Kidney (tissue), 14 donors: ENCODE results near the gene RNF208. TPM values are rescaled to one million over a fixed set of nuclear protein-coding genes. Genes with fewer than 3 reads are reported as not detected.

ENCODE experiments used
- DNase-seq, 5 donors: peaks; one replicate each; pipeline ENCODE4 v3.0.0-alpha.2; 2013 to 2020
- FAIRE-seq: peaks from 2 replicates; lab custom pipeline; 2012; peaks lifted over from hg19 to GRCh38; lab: Jason Lieb, UNC
- H3K27ac ChIP-seq, 2 donors: one replicate each; pipeline ENCODE4 v1.7.0; 2013; ENCODE audit warnings: low read depth in 2 of 2, low read length in 2 of 2, inconsistent platforms in 1 of 2
- H3K27me3 ChIP-seq: one replicate; pipeline ENCODE4 v1.7.1; 2013; ENCODE audit warnings: low read length, inconsistent platforms; ENCODE audit not compliant: control insufficient read depth, insufficient read depth
- H3K36me3 ChIP-seq, 3 donors: one replicate each; pipeline versions ENCODE4 v1.7.0 to v1.7.1; 2013; ENCODE audit warnings: low read length in 3 of 3, control low read depth in 1 of 3, inconsistent platforms in 1 of 3; ENCODE audit not compliant: insufficient read depth in 3 of 3, control insufficient read depth in 2 of 3
- H3K4me1 ChIP-seq, 3 donors: one replicate each; pipeline versions ENCODE4 v1.7.0 to v1.7.1; 2013; ENCODE audit warnings: low read length in 3 of 3, inconsistent platforms in 1 of 3, low read depth in 1 of 3; ENCODE audit not compliant: control insufficient read depth in 2 of 3, insufficient read depth in 2 of 3
- H3K4me3 ChIP-seq, 3 donors: one replicate each; pipeline versions ENCODE4 v1.7.0 to v1.8.1; 2013; ENCODE audit warnings: low read length in 3 of 3, control low read depth in 1 of 3, inconsistent platforms in 1 of 3
- H3K9ac ChIP-seq, 3 donors: one replicate each; pipeline versions ENCODE4 v1.7.0 to v1.7.1; 2013; ENCODE audit warnings: low read length in 3 of 3, control low read depth in 1 of 3, inconsistent platforms in 1 of 3
- H3K9me3 ChIP-seq, 3 donors: one replicate each; pipeline versions ENCODE4 v1.7.0 to v1.7.1; 2013; ENCODE audit warnings: low read length in 3 of 3, control low read depth in 1 of 3, inconsistent platforms in 1 of 3; ENCODE audit not compliant: control insufficient read depth in 2 of 3, insufficient read depth in 1 of 3
- intact Hi-C: fragments of 100-400 bp; cut with DNase I; formaldehyde crosslinking; loops from one replicate; pipeline ENCODE4 v1.11.1; 2022
- polyA plus RNA-seq: library from polyadenylated mRNA; stranded (reverse); fragments of 350-450 nt; fragmentation: Illumina TruSeq; extraction: RNeasy Lipid Tissue Mini Kit (QIAGEN cat#74804); gene quantifications from one replicate; pipeline ENCODE4 v1.2.3, GENCODE V29; 2014; ENCODE audit warnings: low read depth, low replicate concordance; ENCODE audit not compliant: insufficient read depth
- total RNA-seq: library from RNA; stranded (reverse); fragmentation: NEBNext Ultra II Directional; extraction: Animal tissue kit (Norgen Biotek cat#: 25700); gene quantifications from one replicate; pipeline ENCODE4 v1.2.1, GENCODE V29; 2021
- TF ChIP-seq, protein P1 (sequence below): IDR thresholded peaks from 3 replicates; pipeline ENCODE4 v1.5.1; 2012; ENCODE audit warnings: mild to moderate bottlenecking, moderate library complexity, borderline replicate concordance; ENCODE audit not compliant: insufficient read depth; ENCODE audit errors: extremely low read depth
- donor health status: control.
- donor health status: control.
- donor health status: control.
- donor health status: control.
- donor health status: control.
- donor health status: DM: yes; HTN: yes; CAD: no.
- donor health status: Normal renal cell carcinoma (clear cell type).

The RNF208 gene
- total and polyA plus RNA-seq, 2 donors from 2014 or later: 7.0 to 22.8 TPM

DNA sequence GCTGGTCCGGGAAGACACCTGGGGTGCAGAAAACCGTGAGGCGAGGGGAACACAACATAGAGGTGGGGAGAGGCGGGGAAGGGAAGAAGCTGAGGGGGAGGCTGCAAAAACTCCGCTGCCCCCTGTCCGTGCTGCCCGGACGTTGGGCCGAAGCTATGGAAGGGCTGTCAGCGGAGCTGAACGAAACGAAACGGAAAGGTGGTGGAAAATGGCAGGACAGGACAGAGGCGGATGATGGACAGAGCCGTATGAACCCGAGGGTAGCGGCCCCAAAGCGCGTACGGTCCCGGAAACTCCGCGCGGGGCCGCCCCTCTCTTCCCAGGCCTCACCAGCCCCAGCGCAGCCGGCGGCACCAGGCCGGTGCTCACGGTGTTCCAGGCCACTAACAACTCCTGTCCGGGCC is 34.0 kb downstream of the RNF208 start:
- H3K9ac ChIP-seq: peak overlapping the region; percentile 7 to 95 (median 48)
- peak overlapping the region; percentile 51 to 85 for H3K27ac ChIP-seq
- TF ChIP-seq, protein P1, sequence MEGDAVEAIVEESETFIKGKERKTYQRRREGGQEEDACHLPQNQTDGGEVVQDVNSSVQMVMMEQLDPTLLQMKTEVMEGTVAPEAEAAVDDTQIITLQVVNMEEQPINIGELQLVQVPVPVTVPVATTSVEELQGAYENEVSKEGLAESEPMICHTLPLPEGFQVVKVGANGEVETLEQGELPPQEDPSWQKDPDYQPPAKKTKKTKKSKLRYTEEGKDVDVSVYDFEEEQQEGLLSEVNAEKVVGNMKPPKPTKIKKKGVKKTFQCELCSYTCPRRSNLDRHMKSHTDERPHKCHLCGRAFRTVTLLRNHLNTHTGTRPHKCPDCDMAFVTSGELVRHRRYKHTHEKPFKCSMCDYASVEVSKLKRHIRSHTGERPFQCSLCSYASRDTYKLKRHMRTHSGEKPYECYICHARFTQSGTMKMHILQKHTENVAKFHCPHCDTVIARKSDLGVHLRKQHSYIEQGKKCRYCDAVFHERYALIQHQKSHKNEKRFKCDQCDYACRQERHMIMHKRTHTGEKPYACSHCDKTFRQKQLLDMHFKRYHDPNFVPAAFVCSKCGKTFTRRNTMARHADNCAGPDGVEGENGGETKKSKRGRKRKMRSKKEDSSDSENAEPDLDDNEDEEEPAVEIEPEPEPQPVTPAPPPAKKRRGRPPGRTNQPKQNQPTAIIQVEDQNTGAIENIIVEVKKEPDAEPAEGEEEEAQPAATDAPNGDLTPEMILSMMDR: no peak
- intact Hi-C loops: no loop called here
- H3K36me3 ChIP-seq: peaks cover 0 to 21% (median 17%) of the 10 kb centered on the region in 3 donors
- no peaks in the 10 kb centered on the region for H3K9me3 ChIP-seq
- DNase-seq (no peak), FAIRE-seq (no peak)
- H3K4me1 ChIP-seq: peaks cover 4 to 43% (median 30%) of the 10 kb centered on the region in 3 donors
- H3K4me3 ChIP-seq: peak overlapping the region; percentile 70 to 94 (median 71)
- no peaks in the 10 kb centered on the region for H3K27me3 ChIP-seq

DNA sequence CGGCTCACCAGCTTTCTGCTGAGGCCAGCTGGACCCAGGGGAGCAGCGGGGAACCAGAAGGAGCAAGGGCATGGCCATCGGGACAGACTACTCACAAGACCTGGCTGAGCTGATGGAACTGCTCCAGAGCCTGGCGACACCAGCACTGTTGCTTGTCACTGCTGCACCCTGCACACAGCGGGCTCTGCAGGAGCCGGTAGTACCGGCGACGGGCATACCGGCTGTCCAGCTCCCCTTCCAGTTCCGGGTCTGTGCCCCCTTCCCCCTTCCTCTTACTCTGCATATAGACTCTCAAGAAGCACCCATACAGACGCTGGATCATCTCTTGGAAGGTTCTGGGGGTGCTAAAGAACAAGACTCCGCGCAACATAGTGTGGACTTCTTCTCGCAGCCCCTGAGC is 34.7 kb downstream of the RNF208 start:
- H3K27ac ChIP-seq: no peak overlapping the region
- peaks cover 4 to 43% (median 30%) of the 10 kb centered on the region in 3 donors for H3K4me1 ChIP-seq
- DNase-seq: no peak
- TF ChIP-seq, protein P1: no peak
- H3K36me3 ChIP-seq: peaks cover 0 to 26% (median 22%) of the 10 kb centered on the region in 3 donors
- no peak for FAIRE-seq
- H3K9ac ChIP-seq: peak overlapping the region in 1 of 3 donors; percentile 95
- intact Hi-C loops: no loop called here
- H3K27me3 ChIP-seq: no peaks in the 10 kb centered on the region
- H3K9me3 ChIP-seq: no peaks in the 10 kb centered on the region
- H3K4me3 ChIP-seq: peak overlapping the region; percentile 70 to 94 (median 71)

DNA sequence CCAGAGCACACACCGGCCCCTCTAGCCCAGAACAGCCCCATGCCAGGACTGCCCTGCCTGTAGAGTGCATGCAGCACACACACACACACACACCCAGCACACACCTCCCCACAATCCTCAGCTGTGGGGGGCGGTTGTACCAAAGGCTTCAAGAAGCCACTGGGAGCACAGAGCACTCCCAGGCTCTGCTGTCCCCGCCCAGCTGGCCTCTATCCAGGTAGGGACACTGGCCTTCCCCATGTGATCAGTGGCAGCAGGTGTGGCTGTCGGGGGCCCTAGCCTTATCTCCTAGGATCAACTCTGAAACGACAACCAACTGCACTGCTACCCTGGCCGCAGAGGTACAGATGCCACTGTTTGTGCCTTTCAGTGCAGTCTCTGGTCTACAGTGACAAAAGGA is 35.7 kb downstream of the RNF208 start:
- H3K4me3 ChIP-seq: no peak overlapping the region
- intact Hi-C loops: no loop called here
- FAIRE-seq: no peak

More for the DNA sequence above, 35.7 kb downstream of the RNF208 start:
- Histone ChIP-seq H3K9me3 (no peaks in the 10 kb centered on the region), H3K9ac (no peak overlapping the region), H3K27me3 (no peaks in the 10 kb centered on the region), H3K27ac (no peak overlapping the region), H3K36me3 (peaks cover 0 to 26% (median 20%) of the 10 kb centered on the region in 3 donors), H3K4me1 (peaks cover 4 to 39% (median 30%) of the 10 kb centered on the region in 3 donors)
- TF ChIP-seq, protein P1: no peak
- no peak for DNase-seq
